ENCODE results near the gene PDLIM5.

PDLIM5 gene

GRCh38 chr4:94527556-94528233 is 76.0 kb downstream of the PDLIM5 start:
- TF ChIP-seq CTCF (IDR thresholded peaks at IDR 0.05; ENCODE audit: extremely low read depth, missing control alignments): no peak
- no peak for DNase-seq (ENCODE audit: low spot score)

GRCh38 chr4:94528792-94529451 is 77.2 kb downstream of the PDLIM5 start:
- no peak for DNase-seq (ENCODE audit: low spot score)
- TF ChIP-seq CTCF (IDR thresholded peaks at IDR 0.05; ENCODE audit: extremely low read depth, missing control alignments): no peak

- no peak for TF ChIP-seq CTCF (IDR thresholded peaks at IDR 0.05; ENCODE audit: extremely low read depth, missing control alignments)
- no peak for DNase-seq (ENCODE audit: low spot score)
These were observed 78.3 kb downstream of the PDLIM5 start for GRCh38 chr4:94530073-94530472.

- TF ChIP-seq CTCF (IDR thresholded peaks at IDR 0.05; ENCODE audit: extremely low read depth, missing control alignments): no peak
- DNase-seq (ENCODE audit: low spot score): no peak
These were observed 80.4 kb downstream of the PDLIM5 start for GRCh38 chr4:94531991-94532789.

GRCh38 chr4:94533405-94534223 is 81.9 kb downstream of the PDLIM5 start:
- DNase-seq (ENCODE audit: low spot score): no peak
- no peak for TF ChIP-seq CTCF (IDR thresholded peaks at IDR 0.05; ENCODE audit: extremely low read depth, missing control alignments)

GRCh38 chr4:94534401-94535312 is 82.9 kb downstream of the PDLIM5 start:
- peak; percentile 30 for DNase-seq (ENCODE audit: low spot score)
- no peak for TF ChIP-seq CTCF (IDR thresholded peaks at IDR 0.05; ENCODE audit: extremely low read depth, missing control alignments)
